T-helper 1 cell treated with Interleukin-12 subunit alpha and Interleukin-12 subunit beta and Interleukin-4 antibody, amounts not matched to agents 30 μg/mL and 1 μg/mL, for 36 hours (primary cell): ENCODE data around the gene DNAJC5G.
A peak's percentile ranks its signal among the peaks of the same experiment; 100 is the strongest.
"Not testable (repeated sequence)": the region's sequence is repeated elsewhere in the genome, so short reads cannot be mapped to it uniquely, and the experiment has no call there.

Source experiments
- H3K27ac Mint-ChIP-seq: one replicate; pipeline ENCODE4 v1.8.0; 2021; ENCODE audit warnings: mild to moderate bottlenecking, mixed read lengths
- H3K27me3 Mint-ChIP-seq: one replicate; pipeline ENCODE4 v1.8.0; 2021; ENCODE audit warnings: low read depth, mixed read lengths
- H3K36me3 Mint-ChIP-seq: one replicate; pipeline ENCODE4 v1.8.0; 2021; ENCODE audit warnings: low read depth, mixed read lengths
- H3K4me1 Mint-ChIP-seq: one replicate; pipeline ENCODE4 v1.8.0; 2021; ENCODE audit warnings: low read depth, mixed read lengths
- H3K4me3 Mint-ChIP-seq: one replicate; pipeline ENCODE4 v1.8.0; 2021; ENCODE audit warnings: mild to moderate bottlenecking, moderate library complexity, mixed read lengths
- H3K9me3 Mint-ChIP-seq: one replicate; pipeline ENCODE4 v1.8.0; 2021; ENCODE audit warnings: mixed read lengths

The DNAJC5G gene

DNA sequence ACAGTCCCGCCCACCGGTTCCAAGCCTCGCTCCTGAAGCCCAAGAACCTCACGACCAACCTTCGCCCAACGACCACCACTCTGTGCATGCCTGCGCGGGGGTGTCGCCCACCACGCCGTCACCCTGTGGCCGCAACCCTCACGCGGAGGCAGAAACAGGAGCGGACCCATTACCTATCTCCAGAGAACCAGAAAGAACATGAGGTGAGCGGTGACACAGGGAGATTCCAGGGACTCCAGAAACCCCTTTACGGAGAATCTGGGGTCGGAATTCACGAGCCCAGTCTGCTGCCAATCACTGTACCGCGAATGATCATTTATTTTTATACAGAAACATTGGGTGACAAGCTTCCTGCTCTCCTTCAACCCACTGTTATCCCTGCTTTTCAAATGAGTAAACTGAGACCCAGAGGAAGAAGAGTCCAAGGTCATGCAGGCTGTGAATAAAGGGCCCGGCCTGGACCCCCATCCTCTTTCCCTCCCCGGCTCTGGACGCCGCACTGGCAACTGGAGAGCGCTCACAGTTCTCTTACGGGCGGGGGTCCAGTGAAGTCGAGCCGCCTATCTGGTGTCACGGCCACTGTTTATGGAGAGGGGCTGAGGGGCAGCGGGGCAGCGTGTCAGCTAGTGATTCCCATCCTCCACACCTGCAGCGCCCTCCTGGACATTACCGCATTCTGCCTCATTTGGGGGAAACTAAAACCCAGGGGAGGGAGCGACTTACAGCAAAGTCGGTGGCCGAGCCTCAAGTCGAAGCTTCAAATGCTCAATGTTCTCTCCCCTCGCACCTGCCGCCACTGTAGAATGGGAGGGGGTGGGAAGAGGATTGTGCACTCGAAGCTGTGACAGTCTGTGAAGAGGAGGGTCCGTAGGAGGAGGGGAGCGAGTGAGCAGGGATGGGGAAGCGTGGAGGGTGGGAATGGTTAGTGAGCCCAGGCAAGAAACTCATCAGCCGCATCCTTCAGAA is 11.7 kb upstream of the DNAJC5G start:
- Mint-ChIP-seq H3K27ac (no peak overlapping the region), H3K9me3 (no peaks in the 10 kb centered on the region), H3K4me3 (peak overlapping the region; percentile 79), H3K4me1 (peaks cover 22% of the 10 kb centered on the region), H3K36me3 (no peaks in the 10 kb centered on the region), H3K27me3 (peaks cover 38% of the 10 kb centered on the region)

DNA sequence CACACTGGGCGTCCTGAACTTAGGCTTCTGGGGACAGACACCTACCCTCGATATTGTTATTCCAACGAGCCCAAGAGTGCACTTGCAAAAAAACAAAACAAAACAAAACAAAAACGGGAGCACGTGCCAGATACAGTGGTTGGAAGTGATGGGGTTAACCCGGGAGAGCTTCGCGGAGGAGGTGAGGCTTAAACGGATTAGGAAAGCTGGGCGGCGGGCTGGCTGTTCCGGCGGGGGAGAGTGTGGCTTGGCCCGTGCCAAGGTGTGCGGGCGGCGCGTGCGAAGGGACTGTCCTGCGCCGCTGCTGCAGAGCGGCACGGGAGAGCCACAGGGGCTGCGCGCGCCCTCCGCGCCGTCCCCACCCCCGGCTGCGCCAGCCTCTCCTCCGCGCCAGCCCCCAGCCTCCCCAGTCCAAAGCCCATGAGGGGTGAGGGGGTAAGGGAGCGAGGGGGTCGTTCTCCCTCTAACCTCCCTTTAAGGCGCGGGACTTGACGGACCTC is 10.9 kb upstream of the DNAJC5G start:
- Mint-ChIP-seq H3K27ac (no peak overlapping the region), H3K9me3 (no peaks in the 10 kb centered on the region), H3K27me3 (peaks cover 39% of the 10 kb centered on the region), H3K4me1 (peaks cover 22% of the 10 kb centered on the region), H3K36me3 (no peaks in the 10 kb centered on the region), H3K4me3 (peak overlapping the region; percentile 79)

DNA sequence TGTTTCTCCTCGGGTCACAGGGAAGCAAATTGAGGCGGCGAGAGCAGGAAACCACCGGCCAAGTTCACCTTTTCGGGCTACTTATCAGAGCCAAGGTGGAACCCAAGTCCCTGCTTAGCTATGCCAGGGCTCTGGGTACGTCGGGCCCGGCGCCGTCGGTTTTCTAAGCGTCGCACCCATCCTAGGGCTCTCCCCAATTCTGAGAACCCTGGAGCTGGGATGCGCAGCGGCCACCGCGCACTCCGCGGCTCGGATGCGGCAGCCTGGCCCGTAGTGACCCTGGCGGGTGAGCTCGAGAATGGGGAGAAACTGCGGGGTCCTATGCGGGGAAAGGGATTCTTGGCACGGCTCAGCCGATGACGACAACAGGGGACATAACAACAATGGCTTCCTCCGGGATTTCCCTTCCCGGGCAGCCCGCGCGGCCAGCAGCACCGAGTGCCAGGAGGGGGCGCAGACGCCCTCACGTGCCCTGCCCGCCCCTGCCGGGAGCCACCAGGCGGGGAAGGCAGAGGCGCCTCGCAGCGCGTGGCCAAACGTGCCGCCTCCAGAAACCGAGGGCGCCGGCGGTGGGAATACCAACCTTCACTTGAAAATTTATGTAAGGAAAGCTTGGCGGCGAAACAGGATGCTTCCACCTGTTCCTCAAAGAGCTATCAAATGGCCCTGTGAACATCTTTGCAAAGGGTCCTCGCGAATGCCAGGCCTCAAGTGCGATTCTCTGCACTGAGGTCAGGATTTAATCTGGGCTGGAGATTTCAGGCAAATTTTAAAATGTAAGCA is 10.3 kb upstream of the DNAJC5G start:
- Mint-ChIP-seq H3K4me1 (peaks cover 22% of the 10 kb centered on the region), H3K4me3 (peak overlapping the region; percentile 69), H3K27me3 (peaks cover 41% of the 10 kb centered on the region), H3K27ac (no peak overlapping the region), H3K36me3 (no peaks in the 10 kb centered on the region), H3K9me3 (no peaks in the 10 kb centered on the region)

GRCh38 chr2:27265536-27265870 is 9.7 kb upstream of the DNAJC5G start:
- Mint-ChIP-seq H3K4me3 (peak overlapping the region; percentile 52), H3K9me3 (no peaks in the 10 kb centered on the region), H3K27ac (no peak overlapping the region)

DNA sequence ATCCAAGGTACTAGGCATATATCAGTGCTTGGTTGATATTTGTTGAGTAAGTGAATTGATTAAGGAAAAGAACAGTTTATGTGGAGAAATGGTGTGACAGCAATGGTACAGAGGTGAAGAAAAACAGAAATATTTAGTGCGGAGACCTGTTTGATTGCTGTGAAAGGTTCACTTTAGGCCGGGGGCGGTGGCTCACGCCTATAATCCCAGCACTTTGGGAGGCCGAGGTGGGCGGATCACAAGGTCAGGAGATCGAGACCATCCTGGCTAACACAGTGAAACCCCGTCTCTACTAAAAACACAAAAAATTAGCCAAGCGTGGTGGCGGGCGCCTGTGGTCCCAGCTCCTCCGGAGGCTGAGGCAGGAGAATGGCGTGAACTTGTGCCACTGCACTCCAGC is 6.9 kb upstream of the DNAJC5G start:
- H3K9me3 Mint-ChIP-seq, H3K36me3 Mint-ChIP-seq, H3K4me3 Mint-ChIP-seq, H3K27ac Mint-ChIP-seq: not testable (repeated sequence)
- H3K27me3 Mint-ChIP-seq = peaks cover 29% of the 10 kb centered on the region
- peaks cover 12% of the 10 kb centered on the region for H3K4me1 Mint-ChIP-seq

More at GRCh38 chr2:27265536-27265870, 9.7 kb upstream of the DNAJC5G start:
- no peaks in the 10 kb centered on the region for H3K36me3 Mint-ChIP-seq
- peaks cover 39% of the 10 kb centered on the region for H3K27me3 Mint-ChIP-seq
- H3K4me1 Mint-ChIP-seq = peaks cover 22% of the 10 kb centered on the region

DNA sequence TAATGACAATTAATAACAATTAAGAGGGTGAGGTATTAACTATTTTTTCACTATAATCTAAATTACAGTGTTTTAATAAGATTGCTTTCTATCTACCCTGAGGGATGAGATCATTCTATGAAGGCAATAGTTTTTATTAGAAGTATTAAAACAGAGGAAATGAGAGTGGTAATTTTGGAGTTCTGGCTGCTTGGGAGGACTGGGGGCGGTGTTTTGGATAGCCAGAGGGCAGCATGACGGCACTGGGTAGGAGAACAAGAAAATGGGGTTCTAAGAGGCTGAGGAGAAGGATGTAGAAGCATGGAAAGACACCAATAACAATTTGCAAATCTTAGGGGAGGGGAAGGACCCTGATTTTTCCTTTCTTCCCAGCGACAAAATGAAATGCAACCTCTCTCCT is 5.1 kb upstream of the DNAJC5G start:
- Mint-ChIP-seq H3K9me3 (no peaks in the 10 kb centered on the region), H3K36me3 (no peaks in the 10 kb centered on the region), H3K27me3 (peaks cover 21% of the 10 kb centered on the region), H3K4me1 (peaks cover 1% of the 10 kb centered on the region), H3K27ac (no peak overlapping the region), H3K4me3 (no peak overlapping the region)

GRCh38 chr2:27270670-27271069 is 4.6 kb upstream of the DNAJC5G start:
- Mint-ChIP-seq H3K4me3 (no peak overlapping the region), H3K27me3 (peaks cover 21% of the 10 kb centered on the region), H3K9me3 (no peaks in the 10 kb centered on the region), H3K4me1 (peaks cover 1% of the 10 kb centered on the region), H3K27ac (no peak overlapping the region), H3K36me3 (no peaks in the 10 kb centered on the region)

- no peaks in the 10 kb centered on the region for H3K36me3 Mint-ChIP-seq
- H3K9me3 Mint-ChIP-seq = no peaks in the 10 kb centered on the region
Measured at GRCh38 chr2:27271631-27272340, 3.4 kb upstream of the DNAJC5G start.

GRCh38 chr2:27272537-27273522 is 2.4 kb upstream of the DNAJC5G start:
- H3K4me1 Mint-ChIP-seq, H3K9me3 Mint-ChIP-seq, H3K27ac Mint-ChIP-seq, H3K36me3 Mint-ChIP-seq, H3K4me3 Mint-ChIP-seq: not testable (repeated sequence)
- peaks cover 30% of the 10 kb centered on the region for H3K27me3 Mint-ChIP-seq

More at GRCh38 chr2:27271631-27272340, 3.4 kb upstream of the DNAJC5G start:
- peaks cover 1% of the 10 kb centered on the region for H3K4me1 Mint-ChIP-seq
- peaks cover 26% of the 10 kb centered on the region for H3K27me3 Mint-ChIP-seq
- no peak overlapping the region for H3K4me3 Mint-ChIP-seq
- H3K27ac Mint-ChIP-seq = no peak overlapping the region

DNA sequence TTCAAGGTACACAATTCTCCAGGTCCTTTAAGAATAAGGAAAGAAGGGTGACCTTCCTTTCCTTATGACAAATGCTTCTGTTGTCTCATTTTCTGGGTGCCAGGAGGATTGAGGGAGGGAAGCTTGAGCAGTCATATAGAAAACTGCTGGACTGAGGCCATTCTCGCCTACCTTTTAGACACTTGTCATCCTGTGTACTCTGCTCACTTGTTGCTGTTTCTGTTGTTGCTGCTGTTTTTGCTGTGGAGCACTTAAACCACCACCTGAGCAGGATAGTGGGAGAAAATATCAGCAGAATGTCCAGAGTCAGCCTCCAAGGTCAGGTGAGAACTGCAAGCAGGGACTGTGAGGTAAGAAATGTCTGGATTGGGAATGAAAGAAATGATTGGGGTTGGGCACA is 2.8 kb downstream of the DNAJC5G start:
- Mint-ChIP-seq H3K27me3 (peaks cover 28% of the 10 kb centered on the region), H3K27ac (no peak overlapping the region)

DNA sequence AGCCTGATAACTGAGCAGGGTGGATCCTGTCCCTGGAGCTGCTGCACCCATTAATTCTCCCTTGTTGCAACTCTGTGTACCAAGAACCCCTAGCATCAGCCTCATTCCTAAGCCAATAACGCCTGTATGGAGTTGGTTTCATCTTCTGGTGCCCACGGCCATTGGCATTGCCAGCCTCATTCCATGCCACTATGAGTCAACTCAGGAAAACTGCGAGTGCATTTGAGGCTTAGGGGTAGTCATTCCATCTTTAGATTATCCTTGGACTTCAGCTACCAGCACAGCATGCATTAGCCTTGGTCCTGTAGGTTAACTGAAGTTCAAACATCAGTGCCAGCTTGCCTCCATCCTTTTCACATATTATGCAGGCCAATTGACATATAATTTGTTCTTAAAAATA is 5.6 kb downstream of the DNAJC5G start:
- Mint-ChIP-seq H3K36me3 (no peaks in the 10 kb centered on the region), H3K27me3 (peaks cover 36% of the 10 kb centered on the region), H3K4me3 (no peak overlapping the region), H3K4me1 (peaks cover 3% of the 10 kb centered on the region), H3K27ac (no peak overlapping the region), H3K9me3 (no peaks in the 10 kb centered on the region)

More for the DNA sequence above, 2.8 kb downstream of the DNAJC5G start:
- no peaks in the 10 kb centered on the region for H3K36me3 Mint-ChIP-seq
- peaks cover 4% of the 10 kb centered on the region for H3K4me1 Mint-ChIP-seq
- H3K4me3 Mint-ChIP-seq = no peak overlapping the region
- no peaks in the 10 kb centered on the region for H3K9me3 Mint-ChIP-seq

- Mint-ChIP-seq H3K27ac (no peak overlapping the region), H3K27me3 (peaks cover 37% of the 10 kb centered on the region), H3K4me3 (no peak overlapping the region), H3K36me3 (no peaks in the 10 kb centered on the region), H3K4me1 (peaks cover 3% of the 10 kb centered on the region), H3K9me3 (no peaks in the 10 kb centered on the region)
Measured at GRCh38 chr2:27281442-27281841, 6.2 kb downstream of the DNAJC5G start.

DNA sequence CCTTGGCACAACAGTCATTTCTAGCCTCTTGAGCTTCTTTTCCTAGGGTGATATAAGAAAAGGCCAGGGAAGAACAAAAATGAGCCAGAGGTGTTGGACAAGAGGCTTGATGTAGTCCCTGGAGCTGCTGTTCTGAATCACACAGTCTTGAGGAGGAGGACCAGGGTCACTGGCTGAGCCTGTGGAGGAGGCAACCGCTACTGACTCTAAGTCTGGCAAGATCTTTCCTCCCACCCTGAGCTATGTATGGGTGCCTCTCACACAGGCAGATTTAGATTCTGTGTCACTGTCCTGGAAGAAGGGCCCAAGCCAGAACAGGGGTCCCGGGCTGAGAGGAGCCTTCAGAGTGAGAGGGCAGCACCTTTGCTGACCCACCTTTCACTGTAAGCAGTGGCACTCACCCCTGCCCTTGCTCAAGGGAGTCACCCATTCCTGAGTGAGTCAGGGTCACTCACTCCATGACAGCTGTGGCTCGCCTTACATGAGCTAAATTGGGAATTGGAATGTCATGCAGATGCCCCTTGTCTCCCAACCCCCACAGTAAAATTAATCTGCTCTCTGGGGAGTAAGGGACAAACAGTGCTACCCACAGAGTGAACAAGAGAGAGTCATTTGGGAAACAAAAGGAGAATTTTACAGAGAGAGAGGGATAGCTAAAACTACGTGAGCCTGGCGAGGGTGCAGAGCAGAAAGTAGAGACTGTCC is 6.8 kb downstream of the DNAJC5G start, which contains the start of gene TRIM54:
Gene TRIM54 (plus strand): TSS at position 575 of the 705 bp plus-strand sequence. CDS start 303 bp downstream, outside the sequence.
- Mint-ChIP-seq H3K36me3 (no peaks in the 10 kb centered on the region), H3K27me3 (peaks cover 40% of the 10 kb centered on the region), H3K27ac (no peak within 1 kb of the TSS), H3K9me3 (no peaks in the 10 kb centered on the region), H3K4me3 (no peak within 1 kb of the TSS), H3K4me1 (peaks cover 3% of the 10 kb centered on the region)
